Measurements from ENCODE around the gene RABGAP1. TPM values are rescaled to one million over a fixed set of nuclear protein-coding genes. Genes with fewer than 3 reads are reported as not detected.

The RABGAP1 gene
- total and polyA plus RNA-seq, 2 experiments from 2014 or later = 8.5 to 33.9 TPM

DNA sequence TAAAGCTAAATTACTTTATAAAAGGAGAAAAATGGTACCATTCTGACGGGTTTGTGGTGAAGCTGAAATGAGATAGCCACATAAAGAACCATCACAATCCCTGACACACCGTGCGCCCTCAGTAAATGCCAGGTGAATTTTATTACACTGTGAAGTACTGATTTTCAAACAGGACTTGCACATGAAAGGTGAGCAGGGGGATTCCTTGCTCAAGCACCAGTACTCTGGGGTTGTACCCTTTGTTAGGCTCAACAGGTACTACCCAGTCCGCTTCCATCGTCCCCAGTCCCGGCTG, 419 bp upstream of the RABGAP1 start:
- H3K4me3 ChIP-seq = peak overlapping the region; percentile 47
- H3K36me3 Mint-ChIP-seq (ENCODE audit: low read depth) = peaks cover 27% of the 10 kb centered on the region
- H3K9me3 Mint-ChIP-seq = no peaks in the 10 kb centered on the region; the same call in 2 of the 3 replicates
- H3K4me1 ChIP-seq (ENCODE audit: insufficient read depth) = peaks cover 6% of the 10 kb centered on the region; the same call in 1 of the 2 replicates
- peaks cover 76% of the 10 kb centered on the region for H3K79me2 ChIP-seq (replicated peaks; ENCODE audit: insufficient read depth)
- no peaks in the 10 kb centered on the region for H3K27me3 ChIP-seq (ENCODE audit: insufficient read depth)
- peaks cover 21% of the 10 kb centered on the region for H3K4me1 Mint-ChIP-seq
- H4K20me1 ChIP-seq (replicated peaks; ENCODE audit: insufficient read depth) = peaks cover 9% of the 10 kb centered on the region; the same call in 1 of the 2 replicates
- peak overlapping the region; percentile 3; the same call in 1 of the 2 replicates for H2AFZ ChIP-seq
- DNase-seq (ENCODE audit: low spot score) (no peak), ATAC-seq (no peak)
- H3K4me2 ChIP-seq = peak overlapping the region; percentile 65
- peaks cover 3% of the 10 kb centered on the region for H3F3A ChIP-seq (replicated peaks; ENCODE audit: low read depth)
- H3K36me3 ChIP-seq (ENCODE audit: insufficient read depth) = peaks cover 4% of the 10 kb centered on the region; the same call in 1 of the 2 replicates
- no peaks in the 10 kb centered on the region for H3K9me2 ChIP-seq (ENCODE audit: insufficient read depth)
- TF ChIP-seq EZH2phosphoT487 (IDR thresholded peaks at IDR 0.05; ENCODE audit: unreplicated experiment) = no peak
- TF ChIP-seq, protein P1, sequence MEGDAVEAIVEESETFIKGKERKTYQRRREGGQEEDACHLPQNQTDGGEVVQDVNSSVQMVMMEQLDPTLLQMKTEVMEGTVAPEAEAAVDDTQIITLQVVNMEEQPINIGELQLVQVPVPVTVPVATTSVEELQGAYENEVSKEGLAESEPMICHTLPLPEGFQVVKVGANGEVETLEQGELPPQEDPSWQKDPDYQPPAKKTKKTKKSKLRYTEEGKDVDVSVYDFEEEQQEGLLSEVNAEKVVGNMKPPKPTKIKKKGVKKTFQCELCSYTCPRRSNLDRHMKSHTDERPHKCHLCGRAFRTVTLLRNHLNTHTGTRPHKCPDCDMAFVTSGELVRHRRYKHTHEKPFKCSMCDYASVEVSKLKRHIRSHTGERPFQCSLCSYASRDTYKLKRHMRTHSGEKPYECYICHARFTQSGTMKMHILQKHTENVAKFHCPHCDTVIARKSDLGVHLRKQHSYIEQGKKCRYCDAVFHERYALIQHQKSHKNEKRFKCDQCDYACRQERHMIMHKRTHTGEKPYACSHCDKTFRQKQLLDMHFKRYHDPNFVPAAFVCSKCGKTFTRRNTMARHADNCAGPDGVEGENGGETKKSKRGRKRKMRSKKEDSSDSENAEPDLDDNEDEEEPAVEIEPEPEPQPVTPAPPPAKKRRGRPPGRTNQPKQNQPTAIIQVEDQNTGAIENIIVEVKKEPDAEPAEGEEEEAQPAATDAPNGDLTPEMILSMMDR (conservative IDR thresholded peaks at IDR 0.05; ENCODE audit: low read depth in 2 of 2) = no peak
- TF ChIP-seq, protein P2, sequence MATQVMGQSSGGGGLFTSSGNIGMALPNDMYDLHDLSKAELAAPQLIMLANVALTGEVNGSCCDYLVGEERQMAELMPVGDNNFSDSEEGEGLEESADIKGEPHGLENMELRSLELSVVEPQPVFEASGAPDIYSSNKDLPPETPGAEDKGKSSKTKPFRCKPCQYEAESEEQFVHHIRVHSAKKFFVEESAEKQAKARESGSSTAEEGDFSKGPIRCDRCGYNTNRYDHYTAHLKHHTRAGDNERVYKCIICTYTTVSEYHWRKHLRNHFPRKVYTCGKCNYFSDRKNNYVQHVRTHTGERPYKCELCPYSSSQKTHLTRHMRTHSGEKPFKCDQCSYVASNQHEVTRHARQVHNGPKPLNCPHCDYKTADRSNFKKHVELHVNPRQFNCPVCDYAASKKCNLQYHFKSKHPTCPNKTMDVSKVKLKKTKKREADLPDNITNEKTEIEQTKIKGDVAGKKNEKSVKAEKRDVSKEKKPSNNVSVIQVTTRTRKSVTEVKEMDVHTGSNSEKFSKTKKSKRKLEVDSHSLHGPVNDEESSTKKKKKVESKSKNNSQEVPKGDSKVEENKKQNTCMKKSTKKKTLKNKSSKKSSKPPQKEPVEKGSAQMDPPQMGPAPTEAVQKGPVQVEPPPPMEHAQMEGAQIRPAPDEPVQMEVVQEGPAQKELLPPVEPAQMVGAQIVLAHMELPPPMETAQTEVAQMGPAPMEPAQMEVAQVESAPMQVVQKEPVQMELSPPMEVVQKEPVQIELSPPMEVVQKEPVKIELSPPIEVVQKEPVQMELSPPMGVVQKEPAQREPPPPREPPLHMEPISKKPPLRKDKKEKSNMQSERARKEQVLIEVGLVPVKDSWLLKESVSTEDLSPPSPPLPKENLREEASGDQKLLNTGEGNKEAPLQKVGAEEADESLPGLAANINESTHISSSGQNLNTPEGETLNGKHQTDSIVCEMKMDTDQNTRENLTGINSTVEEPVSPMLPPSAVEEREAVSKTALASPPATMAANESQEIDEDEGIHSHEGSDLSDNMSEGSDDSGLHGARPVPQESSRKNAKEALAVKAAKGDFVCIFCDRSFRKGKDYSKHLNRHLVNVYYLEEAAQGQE (IDR thresholded peaks at IDR 0.05; ENCODE audit: unreplicated experiment) = no peak
- peak overlapping the region; percentile 98 for H3K27ac Mint-ChIP-seq
- peaks cover 4% of the 10 kb centered on the region for H3K27me3 Mint-ChIP-seq (ENCODE audit: insufficient read depth, low read depth, poor library complexity)
- H3K4me3 Mint-ChIP-seq = peak overlapping the region; percentile 96
- peak overlapping the region; percentile 95 for H3K27ac ChIP-seq (ENCODE audit: low read depth)

DNA sequence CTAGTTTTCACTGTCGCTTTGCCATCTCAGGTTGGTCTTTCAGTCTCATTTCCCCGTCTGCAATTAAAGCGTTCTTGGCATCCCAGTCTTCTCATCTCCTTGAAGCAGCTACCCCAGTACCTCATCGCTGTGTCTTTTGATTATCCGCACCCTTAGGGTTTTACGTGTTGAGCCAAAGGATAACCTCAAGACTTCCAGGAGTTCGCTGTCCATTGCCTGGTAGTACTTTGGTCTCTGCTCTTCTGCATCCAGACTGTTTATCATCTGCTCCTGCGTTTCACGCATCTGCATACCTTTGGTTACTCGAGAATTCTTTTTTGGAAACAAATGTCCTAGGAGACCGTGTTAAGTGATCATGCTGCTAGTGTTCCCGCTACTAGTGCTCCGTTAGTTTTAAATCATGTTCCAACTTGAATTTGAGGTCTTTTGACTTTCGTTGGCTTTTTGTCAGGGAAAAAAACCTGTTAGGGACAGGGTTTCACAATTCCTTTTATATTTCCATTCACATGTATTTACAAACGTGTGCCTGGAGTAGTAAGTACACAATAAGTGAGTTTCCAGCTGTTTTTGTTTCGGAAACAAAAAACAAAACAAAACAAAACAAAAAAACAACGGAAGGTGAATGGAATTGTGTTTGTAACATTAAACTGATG, 888 bp downstream of the RABGAP1 start:
- Histone ChIP-seq H3K4me1 (ENCODE audit: insufficient read depth) (peaks cover 11% of the 10 kb centered on the region; the same call in 1 of the 2 replicates), H3F3A (replicated peaks; ENCODE audit: low read depth) (peaks cover 3% of the 10 kb centered on the region), H3K4me2 (peak overlapping the region; percentile 97), H3K4me3 (peak overlapping the region; percentile 91), H3K27ac (ENCODE audit: low read depth) (peak overlapping the region; percentile 99), H3K9me2 (ENCODE audit: insufficient read depth) (no peaks in the 10 kb centered on the region), H4K20me1 (replicated peaks; ENCODE audit: insufficient read depth) (peaks cover 7% of the 10 kb centered on the region; the same call in 1 of the 2 replicates), H3K36me3 (ENCODE audit: insufficient read depth) (no peaks in the 10 kb centered on the region; the same call in 1 of the 2 replicates), H3K79me2 (replicated peaks; ENCODE audit: insufficient read depth) (peaks cover 76% of the 10 kb centered on the region), H2AFZ (no peak overlapping the region), H3K27me3 (ENCODE audit: insufficient read depth) (no peaks in the 10 kb centered on the region)
- H3K4me1 Mint-ChIP-seq = peaks cover 32% of the 10 kb centered on the region
- peak overlapping the region; percentile 98 for H3K27ac Mint-ChIP-seq
- no peaks in the 10 kb centered on the region; the same call in 2 of the 3 replicates for H3K9me3 Mint-ChIP-seq
- H3K36me3 Mint-ChIP-seq (ENCODE audit: low read depth) = peaks cover 18% of the 10 kb centered on the region
- DNase-seq (ENCODE audit: low spot score) = peak; percentile 37
- TF ChIP-seq ZNF114 (CRISPR knock-in tag; IDR thresholded peaks at IDR 0.05) = no peak
- TF ChIP-seq, protein P2 (IDR thresholded peaks at IDR 0.05; ENCODE audit: unreplicated experiment) = peak; percentile 51
- peak overlapping the region; percentile 96 for H3K4me3 Mint-ChIP-seq
- H3K27me3 Mint-ChIP-seq (ENCODE audit: insufficient read depth, low read depth, poor library complexity) = peaks cover 4% of the 10 kb centered on the region
- peak; percentile 7 for ATAC-seq

Measured in GM23338 (cell line).